HepG2 (cell line): Measurements from ENCODE around the gene OR11A1. TPM values are rescaled to one million over a fixed set of nuclear protein-coding genes. Genes with fewer than 3 reads are reported as not detected.

Source experiments
- ATAC-seq: fragments of 200-7000 bp; cut with Tn5 transposase; 3 replicates; pipeline ENCODE4 v1.9.1; 2020; ENCODE audit warnings: mild to moderate bottlenecking, moderate library complexity
- BruUV-seq: library from RNA; stranded (reverse); fragments of 400-500 nt; replicated peaks from 2 replicates; lab custom pipeline; 2021; lab: Mats Ljungman, UMichigan
- CTCF ChIA-PET: fragments of 300-600 bp; formaldehyde crosslinking; extraction: SDS; loops from one replicate; lab custom pipeline; 2021; ENCODE audit warnings: low total read pairs, inconsistent platforms, low intra/inter-chr PET ratio; lab: Yijun Ruan, JAX
- POLR2A ChIA-PET: fragments of 350-600 bp; sonication (Branson Sonifier 250); formaldehyde crosslinking; loops from one replicate; lab custom pipeline; 2020; ENCODE audit warnings: antibody characterized with exemption, inconsistent platforms; lab: Yijun Ruan, JAX
- DNase-seq: peaks from one replicate; pipeline ENCODE4 v3.0.0-alpha.2; 2015; ENCODE audit warnings: low spot score
- FAIRE-seq: peaks from 3 replicates; lab custom pipeline; 2011; peaks lifted over from hg19 to GRCh38; lab: Jason Lieb, UNC
- H2AFZ ChIP-seq: one replicate; pipeline ENCODE4 v1.6.1; 2011; ENCODE audit warnings: low read length, inconsistent platforms
- H3K27ac ChIP-seq: fragments of 300-600 bp; 3 replicates; pipeline ENCODE4 v1.8.0; 2011; ENCODE audit warnings: mixed run types, mild to moderate bottlenecking, mixed read lengths, low read length, inconsistent platforms; ENCODE audit not compliant: insufficient read depth; ENCODE audit errors: extremely low read length
- H3K27me3 ChIP-seq, 2 experiments: fragments of 200-600 bp in 1 of 2; 2 replicates in 1 of 2; 3 replicates in 1 of 2; pipeline versions ENCODE4 v1.6.0 to v1.8.0; 2011; ENCODE audit warnings: low read length in 2 of 2, mild to moderate bottlenecking in 2 of 2, moderate library complexity in 2 of 2, inconsistent platforms in 1 of 2; ENCODE audit not compliant: insufficient read depth in 2 of 2, control insufficient read depth in 1 of 2
- H3K36me3 ChIP-seq, 2 experiments: fragments of 200-600 bp in 1 of 2; replicated peaks in 1 of 2; 2 replicates in 1 of 2; 3 replicates in 1 of 2; pipeline versions ENCODE4 v1.5.1 to v1.8.0; 2011; ENCODE audit warnings: low read length in 2 of 2, inconsistent platforms in 1 of 2; ENCODE audit not compliant: insufficient read depth in 2 of 2, control insufficient read depth in 1 of 2
- H3K4me1 ChIP-seq: 2 replicates; pipeline ENCODE4 v1.5.1; 2012; ENCODE audit warnings: low read length, inconsistent platforms; ENCODE audit not compliant: insufficient read depth
- H3K4me2 ChIP-seq: 2 replicates; pipeline ENCODE4 v1.6.0; 2011; ENCODE audit warnings: low read depth, low read length, inconsistent platforms
- H3K4me3 ChIP-seq, 3 experiments: fragments of 200-600 bp in 1 of 3; sonication (generic), shearing (Covaris generic) in 1 of 3; replicated peaks in 1 of 3; 2 replicates each; pipeline ENCODE4 v1.5.1; 2011 to 2016; ENCODE audit warnings: low read length in 3 of 3, inconsistent platforms in 2 of 3, low read depth in 2 of 3, mild to moderate bottlenecking in 2 of 3, control low read depth in 1 of 3, mixed read lengths in 1 of 3; ENCODE audit not compliant: insufficient read depth in 1 of 3
- H3K79me2 ChIP-seq: one replicate; pipeline ENCODE4 v1.6.1; 2011; ENCODE audit warnings: low read length, inconsistent platforms; ENCODE audit not compliant: insufficient read depth
- H3K9ac ChIP-seq: 2 replicates; pipeline ENCODE4 v1.6.0; 2011; ENCODE audit warnings: mild to moderate bottlenecking, low read depth, low read length, inconsistent platforms; ENCODE audit not compliant: insufficient read depth
- H3K9me3 ChIP-seq: 2 replicates; pipeline ENCODE4 v1.5.1; 2012; ENCODE audit warnings: mild to moderate bottlenecking, low read length
- H4K20me1 ChIP-seq: 2 replicates; pipeline ENCODE4 v1.6.0; 2011; ENCODE audit warnings: inconsistent platforms, mild to moderate bottlenecking, low read length, moderate library complexity; ENCODE audit not compliant: insufficient read depth
- CEBPB ChIP-seq: IDR thresholded peaks from 2 replicates; pipeline ENCODE4 v1.6.1; 2011; ENCODE audit warnings: low read depth, low read length, improper control_type of control experiment, borderline replicate concordance
- EP300 ChIP-seq, 3 experiments: sonication (generic) in 1 of 3; formaldehyde crosslinking in 1 of 3; IDR thresholded peaks; 2 replicates each; pipeline versions ENCODE4 v1.5.1 to v1.6.1; 2011 to 2020; ENCODE audit warnings: low read depth in 2 of 3, low read length in 2 of 3, borderline replicate concordance in 1 of 3, improper control_type of control experiment in 1 of 3, mild to moderate bottlenecking in 1 of 3, missing genetic modification reagents in 1 of 3, moderate library complexity in 1 of 3
- GTF3A ChIP-seq: sonication (generic); formaldehyde crosslinking; conservative IDR thresholded peaks from 2 replicates; pipeline ENCODE4 v1.4.0; 2020; ENCODE audit warnings: mild to moderate bottlenecking, missing genetic modification reagents
- HINFP ChIP-seq: sonication (generic); formaldehyde crosslinking; IDR thresholded peaks from 2 replicates; pipeline ENCODE4 v1.4.0; 2020; ENCODE audit warnings: low read depth, mild to moderate bottlenecking, missing genetic modification reagents
- MEIS2 ChIP-seq: sonication (generic); formaldehyde crosslinking; IDR thresholded peaks from 2 replicates; pipeline ENCODE4 v1.9.0; 2021; ENCODE audit warnings: mild to moderate bottlenecking, missing genetic modification reagents
- NCOA1 ChIP-seq: sonication (generic); formaldehyde crosslinking; IDR thresholded peaks from 2 replicates; pipeline ENCODE4 v1.9.0; 2021; ENCODE audit warnings: missing genetic modification reagents
- PREB ChIP-seq: sonication (generic); formaldehyde crosslinking; IDR thresholded peaks from 2 replicates; pipeline ENCODE4 v1.4.0; 2020; ENCODE audit warnings: missing genetic modification reagents
- TEF ChIP-seq: sonication (generic); formaldehyde crosslinking; IDR thresholded peaks from 2 replicates; pipeline ENCODE4 v1.5.0; 2020; ENCODE audit warnings: missing genetic modification reagents
- TSC22D2 ChIP-seq: sonication (generic); formaldehyde crosslinking; IDR thresholded peaks from 2 replicates; pipeline ENCODE4 v1.5.1; 2020; ENCODE audit warnings: missing genetic modification reagents, mild to moderate bottlenecking, borderline replicate concordance
- ZKSCAN1 ChIP-seq: fragments of 150-350 bp; IDR thresholded peaks from 2 replicates; pipeline ENCODE4 v1.6.1; 2014; ENCODE audit warnings: low read length
- ZZZ3 ChIP-seq: sonication (generic); formaldehyde crosslinking; IDR thresholded peaks from 2 replicates; pipeline ENCODE4 v1.4.0; 2020; ENCODE audit warnings: missing genetic modification reagents, mild to moderate bottlenecking, borderline replicate concordance
- in situ Hi-C: cut with HindIII; loops from 2 replicates; pipeline ENCODE4 v1.10.0; 2017; ENCODE audit warnings: low pct_unique_long_range_greater_than_20kb; ENCODE audit not compliant: extremely low pct_ligation_motif_present
- intact Hi-C: fragments of 100-400 bp; cut with micrococcal nuclease; formaldehyde crosslinking; loops from one replicate; pipeline ENCODE4 v1.10.0; 2022; ENCODE audit not compliant: unreplicated experiment
- polyA plus RNA-seq, 8 experiments: library from polyadenylated mRNA; depleted of rRNA in 3 of 8; stranded (reverse) in 7 of 8; unstranded in 1 of 8; fragments of >200 nt; fragmentation: Illumina TruSeq in 4 of 8; extraction: Trizol in 4 of 8; gene quantifications; 2 replicates each; pipeline versions ENCODE4 v1.2.1 to v1.2.3, GENCODE V29; 2011 to 2016; ENCODE audit warnings: low read depth in 4 of 8, missing spikeins in 1 of 8, mixed read lengths in 1 of 8; ENCODE audit not compliant: insufficient read depth in 1 of 8
- total RNA-seq, 5 experiments: library from RNA; depleted of rRNA; stranded (reverse); fragments of >200 nt; fragmentation: Illumina TruSeq; extraction: Trizol; gene quantifications; 2 replicates each; pipeline ENCODE4 v1.2.3, GENCODE V29; 2016; ENCODE audit warnings: low read depth in 1 of 5
- TF ChIP-seq, protein P1 (sequence below): sonication (generic); formaldehyde crosslinking; IDR thresholded peaks from 2 replicates; pipeline ENCODE4 v1.4.0; 2020; ENCODE audit warnings: missing genetic modification reagents; ENCODE audit errors: not compliant biosample characterization
- TF ChIP-seq, protein P2 (sequence below): sonication (generic); formaldehyde crosslinking; IDR thresholded peaks from 2 replicates; pipeline ENCODE4 v1.4.0; 2020; ENCODE audit warnings: mild to moderate bottlenecking, missing genetic modification reagents

The OR11A1 gene
- total and polyA plus RNA-seq, 2 of the 13 experiments (the other 11 are each of a cell fraction or from before 2014, with no cell fraction given), result not detected

GRCh38 chr6:29439006-29439405 lies 17.9 kb downstream of the OR11A1 start, which contains the start of gene OR10C1:
Gene OR10C1 (plus strand): TSS chr6:29439306. CDS start chr6:29440016, 710 bp downstream.
- intact Hi-C loops, result no loop called here

More at GRCh38 chr6:29439006-29439405, 17.9 kb downstream of the OR11A1 start, which contains the start of gene OR10C1:
- no peak for ATAC-seq
- Histone ChIP-seq H3K4me2 (no peak within 1 kb of the TSS), H3K4me3 (no peak within 1 kb of the TSS), H3K27ac (no peak within 1 kb of the TSS), H3K79me2 (no peaks in the 10 kb centered on the region), H3K4me1 (no peaks in the 10 kb centered on the region), H2AFZ (no peak within 1 kb of the TSS), H3K9me3 (no peaks in the 10 kb centered on the region; the same call in 1 of the 2 replicates), H3K36me3 (no peaks in the 10 kb centered on the region), H3K9ac (no peak within 1 kb of the TSS), H4K20me1 (no peaks in the 10 kb centered on the region), H3K27me3 (no peaks in the 10 kb centered on the region)
- DNase-seq, result no peak
- CTCF ChIA-PET, result no interaction called here
- in situ Hi-C loops, result no loop called here
- POLR2A ChIA-PET, result no interaction called here
- no TSS peak for BruUV-seq
- no peak for TF ChIP-seq HINFP (CRISPR knock-in tag)
- TF ChIP-seq PREB (CRISPR knock-in tag), result no peak
- TF ChIP-seq, protein P1, sequence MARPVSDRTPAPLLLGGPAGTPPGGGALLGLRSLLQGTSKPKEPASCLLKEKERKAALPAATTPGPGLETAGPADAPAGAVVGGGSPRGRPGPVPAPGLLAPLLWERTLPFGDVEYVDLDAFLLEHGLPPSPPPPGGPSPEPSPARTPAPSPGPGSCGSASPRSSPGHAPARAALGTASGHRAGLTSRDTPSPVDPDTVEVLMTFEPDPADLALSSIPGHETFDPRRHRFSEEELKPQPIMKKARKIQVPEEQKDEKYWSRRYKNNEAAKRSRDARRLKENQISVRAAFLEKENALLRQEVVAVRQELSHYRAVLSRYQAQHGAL (CRISPR knock-in tag), result no peak
- TF ChIP-seq GTF3A (CRISPR knock-in tag), result no peak
- no peak for TF ChIP-seq TSC22D2
- no peak for TF ChIP-seq CEBPB
- no peak for TF ChIP-seq NCOA1 (CRISPR knock-in tag)
- TF ChIP-seq ZZZ3 (CRISPR knock-in tag), result no peak
- TF ChIP-seq TEF, result no peak
- TF ChIP-seq, protein P2, sequence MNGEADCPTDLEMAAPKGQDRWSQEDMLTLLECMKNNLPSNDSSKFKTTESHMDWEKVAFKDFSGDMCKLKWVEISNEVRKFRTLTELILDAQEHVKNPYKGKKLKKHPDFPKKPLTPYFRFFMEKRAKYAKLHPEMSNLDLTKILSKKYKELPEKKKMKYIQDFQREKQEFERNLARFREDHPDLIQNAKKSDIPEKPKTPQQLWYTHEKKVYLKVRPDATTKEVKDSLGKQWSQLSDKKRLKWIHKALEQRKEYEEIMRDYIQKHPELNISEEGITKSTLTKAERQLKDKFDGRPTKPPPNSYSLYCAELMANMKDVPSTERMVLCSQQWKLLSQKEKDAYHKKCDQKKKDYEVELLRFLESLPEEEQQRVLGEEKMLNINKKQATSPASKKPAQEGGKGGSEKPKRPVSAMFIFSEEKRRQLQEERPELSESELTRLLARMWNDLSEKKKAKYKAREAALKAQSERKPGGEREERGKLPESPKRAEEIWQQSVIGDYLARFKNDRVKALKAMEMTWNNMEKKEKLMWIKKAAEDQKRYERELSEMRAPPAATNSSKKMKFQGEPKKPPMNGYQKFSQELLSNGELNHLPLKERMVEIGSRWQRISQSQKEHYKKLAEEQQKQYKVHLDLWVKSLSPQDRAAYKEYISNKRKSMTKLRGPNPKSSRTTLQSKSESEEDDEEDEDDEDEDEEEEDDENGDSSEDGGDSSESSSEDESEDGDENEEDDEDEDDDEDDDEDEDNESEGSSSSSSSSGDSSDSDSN (CRISPR knock-in tag), result no peak
- no peak for TF ChIP-seq ZKSCAN1
- no peak for TF ChIP-seq MEIS2
- no peak for TF ChIP-seq EP300 (IDR thresholded peaks at IDR 0.05; ENCODE audit: low read depth in 2 of 2, low read length in 2 of 2)
- TF ChIP-seq EP300 (CRISPR knock-in tag; IDR thresholded peaks at IDR 0.05; ENCODE audit: borderline replicate concordance), result no peak
- no peak for FAIRE-seq
